Measurements from ENCODE around the gene HBS1L.

Gene HBS1L

DNA sequence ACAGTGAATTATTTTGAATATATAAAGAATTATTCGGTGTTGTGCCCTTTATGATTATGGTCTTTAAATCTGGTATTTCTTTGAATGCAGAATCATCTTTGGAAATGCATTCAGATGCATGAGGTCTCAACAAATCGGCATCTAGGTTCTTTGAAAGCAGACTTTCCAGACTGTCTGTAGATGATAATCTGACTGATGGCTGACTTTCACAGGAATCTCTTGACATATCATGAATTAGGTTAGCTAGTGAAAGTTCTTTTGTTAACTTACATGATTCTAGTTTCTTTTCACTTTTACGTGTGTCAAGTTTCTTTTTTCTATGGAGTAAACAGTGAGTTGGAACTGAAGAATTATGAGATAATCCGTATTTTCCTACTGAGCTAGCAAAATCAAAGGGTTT is 17.1 kb downstream of the HBS1L start:
- no peak for DNase-seq (ENCODE audit: low read depth in 1 of 2, low spot score in 1 of 2)
- TF ChIP-seq SPI1 (IDR thresholded peaks at IDR 0.05; ENCODE audit: borderline replicate concordance, low read depth) (no peak), REST (IDR thresholded peaks at IDR 0.05; ENCODE audit: insufficient replicate concordance, low read depth) (no peak), GABPA (IDR thresholded peaks at IDR 0.05; ENCODE audit: low read depth) (no peak), CTCF (IDR thresholded peaks at IDR 0.05; ENCODE audit: insufficient read depth, low read length) (no peak), POLR2AphosphoS5 (IDR thresholded peaks at IDR 0.05; ENCODE audit: low read depth) (no peak)
- no peaks in the 10 kb centered on the region for H3K27me3 ChIP-seq (ENCODE audit: insufficient read depth, poor library complexity, severe bottlenecking)
- H3K27ac ChIP-seq (replicated peaks) = no peak overlapping the region
- no peak overlapping the region for H3K4me3 ChIP-seq (replicated peaks; ENCODE audit: insufficient read depth, low read length)

DNA sequence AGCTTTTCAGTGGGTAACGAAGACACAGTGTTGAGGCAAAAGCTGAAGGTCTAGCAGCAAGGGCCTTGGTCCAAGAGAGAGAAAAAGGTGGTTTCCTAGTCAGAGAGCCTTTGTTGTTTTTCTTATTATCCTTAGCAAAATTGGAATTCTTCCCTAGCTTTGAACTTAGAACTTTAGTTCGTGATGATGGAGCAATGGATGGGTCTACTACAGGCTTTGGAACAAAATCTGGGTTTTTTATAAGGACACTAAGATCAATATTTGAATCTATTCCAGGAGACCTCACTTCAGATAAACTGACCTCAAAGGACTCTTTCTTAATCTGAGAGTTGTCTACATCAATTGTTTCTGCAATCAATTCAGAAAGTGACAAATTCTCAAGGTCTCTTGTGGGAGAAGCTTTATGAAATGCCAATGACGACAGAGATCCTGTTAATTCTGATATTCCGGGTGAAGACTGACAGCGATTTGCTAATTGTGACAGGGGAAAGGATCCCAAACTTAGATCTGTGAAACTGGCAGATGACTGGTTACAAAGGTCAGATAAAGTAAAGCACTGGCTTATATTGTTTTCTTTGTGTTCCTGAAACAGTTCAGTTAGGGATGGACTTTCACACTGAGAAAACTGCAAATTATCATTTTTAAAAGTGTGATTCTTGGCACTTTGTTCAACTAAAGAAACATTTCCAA is 17.7 kb downstream of the HBS1L start:
- Histone ChIP-seq H3K4me3 (replicated peaks; ENCODE audit: insufficient read depth, low read length) (no peak overlapping the region), H3K27me3 (ENCODE audit: insufficient read depth, poor library complexity, severe bottlenecking) (no peaks in the 10 kb centered on the region), H3K27ac (replicated peaks) (no peak overlapping the region)
- no peak for DNase-seq (ENCODE audit: low read depth in 1 of 2, low spot score in 1 of 2)
- TF ChIP-seq GABPA (IDR thresholded peaks at IDR 0.05; ENCODE audit: low read depth) = no peak
- TF ChIP-seq POLR2AphosphoS5 (IDR thresholded peaks at IDR 0.05; ENCODE audit: low read depth) = no peak

- DNase-seq (ENCODE audit: low read depth in 1 of 2, low spot score in 1 of 2) = no peak
- no peak overlapping the region for H3K27ac ChIP-seq (replicated peaks)
- H3K27me3 ChIP-seq (ENCODE audit: insufficient read depth, poor library complexity, severe bottlenecking) = no peaks in the 10 kb centered on the region
- TF ChIP-seq CTCF (IDR thresholded peaks at IDR 0.05; ENCODE audit: insufficient read depth, low read length) (no peak), SPI1 (IDR thresholded peaks at IDR 0.05; ENCODE audit: borderline replicate concordance, low read depth) (no peak), GABPA (IDR thresholded peaks at IDR 0.05; ENCODE audit: low read depth) (no peak), POLR2AphosphoS5 (IDR thresholded peaks at IDR 0.05; ENCODE audit: low read depth) (no peak), REST (IDR thresholded peaks at IDR 0.05; ENCODE audit: insufficient replicate concordance, low read depth) (no peak)
- no peak overlapping the region for H3K4me3 ChIP-seq (replicated peaks; ENCODE audit: insufficient read depth, low read length)
These were observed 21.4 kb downstream of the HBS1L start for GRCh38 chr6:135033238-135033637.

- Histone ChIP-seq H3K27me3 (ENCODE audit: insufficient read depth, poor library complexity, severe bottlenecking) (no peaks in the 10 kb centered on the region), H3K27ac (replicated peaks) (no peak overlapping the region), H3K4me3 (replicated peaks; ENCODE audit: insufficient read depth, low read length) (no peak overlapping the region)
- DNase-seq (ENCODE audit: low read depth in 1 of 2, low spot score in 1 of 2) = no peak
- TF ChIP-seq CTCF (IDR thresholded peaks at IDR 0.05; ENCODE audit: insufficient read depth, low read length) (no peak), SPI1 (IDR thresholded peaks at IDR 0.05; ENCODE audit: borderline replicate concordance, low read depth) (no peak), GABPA (IDR thresholded peaks at IDR 0.05; ENCODE audit: low read depth) (no peak), POLR2AphosphoS5 (IDR thresholded peaks at IDR 0.05; ENCODE audit: low read depth) (no peak), REST (IDR thresholded peaks at IDR 0.05; ENCODE audit: insufficient replicate concordance, low read depth) (no peak)
These were observed 24.0 kb downstream of the HBS1L start for GRCh38 chr6:135030532-135031178.

Data from HL-60 (cell line).